Glomerular endothelial cell (primary cell): Measurements from ENCODE around the gene VAPA. TPM values are rescaled to one million over a fixed set of nuclear protein-coding genes. Genes with fewer than 3 reads are reported as not detected.

Experiments used
- DNase-seq: peaks from one replicate; pipeline ENCODE4 v3.0.0-alpha.2; 2011; ENCODE audit warnings: low read depth, low spot score; ENCODE audit errors: extremely low read depth
- total RNA-seq: library from RNA; depleted of rRNA; stranded (reverse); fragments of >200 nt; gene quantifications from 2 replicates; pipeline ENCODE4 v1.2.3, GENCODE V29; 2015

The VAPA gene
- total RNA-seq, 1 donor from 2014 or later, result 181 TPM

DNA sequence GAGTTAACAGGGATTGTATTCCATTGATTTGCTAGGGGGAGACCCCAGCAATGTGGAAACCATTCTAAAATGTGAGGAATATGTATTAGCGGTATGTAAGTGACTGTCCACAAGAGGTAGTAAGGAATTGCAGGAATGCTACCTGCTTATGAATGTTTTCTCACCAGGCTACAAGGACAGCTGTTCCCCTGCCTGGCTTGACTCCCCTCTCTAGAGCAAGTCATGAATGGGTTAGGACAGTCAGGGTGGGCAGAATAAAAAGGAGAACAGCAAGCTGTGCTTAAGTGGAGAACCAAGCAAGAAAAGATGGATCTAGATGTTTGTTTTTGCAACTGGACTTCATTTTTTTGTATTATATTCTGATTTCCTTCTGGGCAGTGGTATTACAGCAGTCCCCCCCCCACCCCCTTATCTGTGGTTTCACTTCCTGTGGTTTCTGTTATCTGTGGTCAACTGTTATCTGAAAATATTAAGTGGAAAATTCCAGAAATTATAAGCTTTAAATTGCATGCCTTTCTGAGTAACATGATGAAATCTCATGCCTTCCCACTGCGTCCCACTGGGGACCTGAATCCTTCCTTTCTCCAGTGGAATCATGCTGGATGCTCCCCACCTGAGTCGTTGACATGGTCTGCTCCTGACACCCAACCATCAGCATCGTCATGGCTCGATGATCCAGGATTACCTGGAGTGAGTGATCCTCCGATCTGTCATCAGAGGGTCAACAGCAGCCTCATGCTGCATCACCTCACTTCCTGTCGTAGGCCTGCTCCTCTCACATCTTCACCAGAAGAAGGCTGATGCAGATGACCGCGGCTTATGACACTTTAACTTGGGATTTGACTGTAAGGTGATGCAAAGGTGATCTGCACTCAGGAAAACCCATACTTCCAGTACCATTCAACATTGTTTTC lies 52.2 kb downstream of the VAPA start:
- DNase-seq, result no peak

- no peak for DNase-seq
Observed at GRCh38 chr18:9968081-9968848, 54.4 kb downstream of the VAPA start.

- DNase-seq, result no peak
Observed at GRCh38 chr18:9969247-9969646, 55.4 kb downstream of the VAPA start.

DNA sequence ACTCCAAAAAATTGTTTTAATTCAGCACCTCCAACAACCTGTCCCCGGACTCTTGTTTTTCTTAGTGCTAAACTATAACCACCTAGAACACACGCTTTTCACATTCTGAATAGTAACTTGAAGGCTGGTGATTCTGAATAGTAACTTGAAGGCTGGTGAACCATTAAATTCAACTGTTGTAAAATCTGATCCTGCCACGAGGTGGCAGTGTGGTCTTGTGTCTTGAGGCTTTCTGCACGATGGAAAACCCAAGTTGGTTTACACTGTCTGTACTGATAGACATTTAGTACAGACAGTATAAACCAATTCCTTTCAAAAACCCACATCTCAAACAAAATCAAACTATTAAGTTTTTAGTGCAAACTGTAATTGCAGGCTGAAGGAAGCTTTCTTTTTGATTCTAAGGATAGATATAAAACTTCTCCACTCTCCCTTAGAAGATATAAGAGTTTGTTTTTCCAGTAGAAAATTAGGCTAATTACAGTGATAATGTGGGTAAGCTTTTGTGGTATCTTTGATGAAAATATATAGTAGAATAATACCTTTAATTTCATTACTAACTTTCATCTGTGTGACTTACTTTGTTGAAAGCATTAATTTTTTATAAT lies 57.6 kb downstream of the VAPA start:
- peak; percentile 65 for DNase-seq

DNA sequence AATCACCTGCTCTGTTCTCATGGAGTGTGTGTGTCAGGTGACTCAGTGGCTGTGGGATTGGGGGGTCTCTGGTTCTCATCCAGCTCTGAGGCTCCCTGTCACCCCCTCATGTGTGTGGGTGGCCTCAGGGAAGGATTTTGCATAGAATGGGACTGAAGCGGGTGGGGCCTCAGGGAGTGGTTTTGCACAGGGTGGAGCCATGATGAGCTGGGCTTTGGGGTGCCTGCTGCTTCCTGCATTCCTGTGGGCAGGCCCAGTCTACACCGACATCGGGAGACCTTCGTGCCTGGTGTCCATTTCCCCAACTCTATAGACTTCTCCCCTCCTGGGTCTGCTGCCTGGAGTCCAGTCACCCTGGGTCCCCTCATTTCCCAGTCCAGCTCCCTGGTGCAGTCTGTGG lies 59.7 kb downstream of the VAPA start:
- DNase-seq, result no peak

- DNase-seq, result no peak
Observed at GRCh38 chr18:9974279-9974915, 60.6 kb downstream of the VAPA start.

DNA sequence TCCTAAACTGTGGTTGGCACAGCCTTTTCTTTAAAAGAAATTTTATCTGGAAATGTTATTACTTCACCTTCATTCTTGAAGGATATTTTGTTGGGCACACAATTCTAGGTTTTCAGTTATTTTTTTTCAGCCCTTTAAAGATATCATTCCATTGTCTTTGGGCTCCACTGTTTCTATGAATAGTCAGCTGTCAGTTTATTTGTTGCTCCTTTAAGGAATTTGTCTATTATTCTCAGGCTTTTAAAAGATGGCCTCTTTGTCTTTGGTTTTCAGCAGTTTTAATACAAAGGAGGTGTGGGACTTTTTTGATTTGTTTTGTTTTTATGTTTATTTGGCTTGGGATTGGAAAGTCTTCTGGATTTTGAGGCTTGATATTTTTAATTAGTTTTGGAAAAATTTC lies 61.8 kb downstream of the VAPA start:
- no peak for DNase-seq

DNA sequence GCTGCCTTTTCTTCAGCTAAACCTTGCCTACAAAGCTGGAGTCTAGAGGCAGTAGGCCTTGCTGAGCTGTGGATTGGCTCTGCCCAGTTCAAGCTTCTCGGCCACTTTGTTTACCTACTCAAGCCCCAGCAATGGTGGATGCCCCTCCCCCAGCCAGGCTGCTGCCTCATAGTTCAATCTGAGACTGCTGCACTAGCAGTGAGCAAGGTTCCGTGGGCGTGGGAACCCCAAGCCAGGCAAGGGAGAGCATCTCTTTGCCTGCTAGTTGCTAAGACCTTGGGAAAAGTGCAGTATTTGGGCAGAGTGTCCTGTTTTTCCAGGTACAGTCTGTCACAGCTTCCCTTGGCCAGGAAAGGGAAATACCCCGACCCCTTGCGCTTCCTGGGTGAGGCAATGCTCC lies 68.9 kb downstream of the VAPA start:
- DNase-seq, result no peak

GRCh38 chr18:9984080-9984479 lies 70.3 kb downstream of the VAPA start:
- no peak for DNase-seq

DNA sequence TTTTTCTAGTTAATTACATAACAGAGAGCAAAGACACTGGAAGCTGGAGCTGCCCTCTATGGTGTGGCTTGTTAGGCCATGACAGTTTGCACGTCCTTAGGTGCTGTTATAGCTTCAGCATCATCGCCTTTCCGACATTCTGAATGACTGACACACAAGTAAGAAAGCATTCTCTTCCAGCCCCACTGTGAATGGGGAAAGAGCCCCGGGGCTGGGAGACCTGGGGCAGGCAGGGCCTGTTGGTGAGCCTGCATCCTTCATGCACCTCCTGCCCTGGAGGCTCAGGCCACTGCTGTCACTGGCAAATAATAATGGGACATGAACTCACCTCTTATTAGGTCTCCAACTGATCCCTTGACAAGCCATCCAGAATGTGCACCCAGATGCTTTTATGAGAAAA lies 71.8 kb downstream of the VAPA start:
- no peak for DNase-seq

DNA sequence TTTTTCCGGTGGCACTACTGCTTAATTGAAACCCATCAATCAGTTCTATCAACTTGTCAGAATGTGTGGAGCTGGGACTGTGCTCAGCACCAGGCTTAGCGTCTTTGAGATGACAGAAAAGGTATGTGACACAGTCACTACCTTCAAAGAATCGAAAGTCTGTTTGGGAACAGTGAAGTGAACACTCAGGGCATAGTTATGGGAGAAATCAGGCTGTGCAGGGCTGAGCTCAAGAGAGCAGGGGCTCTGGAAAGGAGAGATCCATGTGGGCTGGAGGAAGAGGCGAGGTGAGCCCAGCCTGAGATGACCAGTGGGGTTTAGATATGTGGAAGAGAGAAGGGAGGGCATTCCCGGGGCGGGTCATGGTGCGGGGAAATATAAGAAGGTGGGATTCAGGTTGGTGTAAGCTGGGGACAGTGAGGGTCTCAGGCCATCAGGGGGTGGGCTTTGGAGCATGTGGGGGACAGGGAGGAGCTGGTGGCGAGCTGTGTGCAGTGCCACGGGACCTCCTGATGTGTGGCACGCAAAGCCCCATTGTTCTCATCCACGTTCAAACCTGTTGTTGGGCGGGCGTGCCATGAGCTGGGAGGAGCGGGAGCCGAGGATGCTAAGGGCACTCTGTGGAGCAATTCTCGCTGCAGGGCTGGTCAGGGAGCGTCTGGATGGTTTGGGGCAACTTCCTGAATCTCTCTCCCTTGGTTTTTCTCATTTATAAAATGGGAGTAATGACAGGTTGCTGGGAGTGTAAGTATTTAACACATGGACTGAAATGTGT lies 72.5 kb downstream of the VAPA start:
- no peak for DNase-seq

DNA sequence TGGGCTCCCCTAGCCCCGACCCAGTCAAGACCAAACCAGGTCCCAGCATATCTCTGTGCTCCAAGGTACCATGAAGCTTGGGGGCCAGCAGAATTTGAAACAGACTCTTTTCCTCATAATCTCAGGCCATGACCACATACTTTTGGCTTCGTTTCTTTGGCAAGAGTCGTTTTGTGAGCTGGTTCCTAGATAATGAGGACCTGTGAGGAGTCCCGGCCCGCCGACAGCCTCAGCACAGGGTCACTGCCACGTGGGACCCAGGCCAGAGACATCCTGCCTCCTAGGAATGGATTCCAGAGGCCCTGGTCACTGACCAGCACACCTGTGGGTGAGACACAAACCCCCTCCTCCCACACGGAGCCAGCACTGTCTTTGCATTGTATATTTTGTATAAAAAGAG lies 73.5 kb downstream of the VAPA start:
- no peak for DNase-seq

DNA sequence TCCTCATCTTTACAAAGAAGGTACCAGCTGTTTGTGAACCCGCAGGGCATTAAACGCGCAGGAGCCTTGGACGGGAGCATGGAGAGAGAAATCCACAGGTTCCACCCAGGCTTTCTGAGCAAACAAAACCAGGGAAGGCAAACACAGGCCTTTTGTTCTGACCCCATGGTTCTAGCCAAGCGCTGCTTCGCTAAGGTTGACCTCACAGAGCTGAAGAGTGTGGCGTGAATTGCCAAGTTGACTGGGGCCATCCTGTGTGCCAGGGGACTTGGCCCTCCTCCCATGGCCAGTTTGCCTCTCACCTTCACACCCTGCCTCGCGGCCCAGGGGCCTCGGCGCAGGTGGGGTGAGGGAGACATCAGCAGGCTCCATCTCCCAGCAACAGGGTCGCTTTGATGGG lies 74.1 kb downstream of the VAPA start:
- DNase-seq, result no peak

DNA sequence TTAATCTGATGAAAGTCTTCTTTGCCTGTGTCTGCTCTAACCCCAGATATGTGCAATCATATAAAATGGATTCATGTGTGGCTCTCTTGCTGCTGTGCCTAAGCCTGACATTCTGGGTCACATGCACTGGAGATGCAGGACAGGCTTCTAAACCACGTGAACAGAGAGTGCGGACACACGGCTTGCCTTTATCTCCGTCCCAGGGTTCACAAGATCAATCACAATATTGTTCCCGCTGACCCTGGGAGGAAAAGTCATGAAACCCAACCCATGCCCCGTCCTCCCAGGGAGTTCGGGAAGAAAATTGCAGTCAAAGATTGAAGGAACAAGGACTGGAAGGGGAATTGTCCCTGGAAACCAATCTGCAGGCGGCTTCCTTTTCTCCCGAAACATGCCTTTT lies 74.8 kb downstream of the VAPA start:
- DNase-seq, result no peak

DNA sequence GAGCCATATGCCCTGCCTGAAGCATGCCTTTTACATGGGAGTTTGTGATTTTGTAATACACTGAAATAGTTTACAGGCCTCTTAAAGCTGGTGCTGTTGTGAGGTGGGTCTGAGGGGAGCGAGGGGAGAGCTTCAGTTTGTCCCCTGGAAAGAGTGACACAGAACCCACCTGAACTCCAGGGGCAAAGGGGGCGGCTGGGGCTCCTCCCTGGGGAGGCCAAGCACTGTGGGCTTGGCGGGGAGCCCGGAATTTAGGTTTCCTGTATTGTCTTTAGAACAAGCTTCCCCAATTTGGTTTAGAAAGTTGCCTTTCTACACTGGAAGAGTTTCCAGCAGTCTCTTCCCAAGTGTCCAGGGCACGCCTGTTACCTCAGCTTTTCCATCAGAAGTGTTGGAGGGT lies 75.7 kb downstream of the VAPA start:
- DNase-seq, result no peak

DNA sequence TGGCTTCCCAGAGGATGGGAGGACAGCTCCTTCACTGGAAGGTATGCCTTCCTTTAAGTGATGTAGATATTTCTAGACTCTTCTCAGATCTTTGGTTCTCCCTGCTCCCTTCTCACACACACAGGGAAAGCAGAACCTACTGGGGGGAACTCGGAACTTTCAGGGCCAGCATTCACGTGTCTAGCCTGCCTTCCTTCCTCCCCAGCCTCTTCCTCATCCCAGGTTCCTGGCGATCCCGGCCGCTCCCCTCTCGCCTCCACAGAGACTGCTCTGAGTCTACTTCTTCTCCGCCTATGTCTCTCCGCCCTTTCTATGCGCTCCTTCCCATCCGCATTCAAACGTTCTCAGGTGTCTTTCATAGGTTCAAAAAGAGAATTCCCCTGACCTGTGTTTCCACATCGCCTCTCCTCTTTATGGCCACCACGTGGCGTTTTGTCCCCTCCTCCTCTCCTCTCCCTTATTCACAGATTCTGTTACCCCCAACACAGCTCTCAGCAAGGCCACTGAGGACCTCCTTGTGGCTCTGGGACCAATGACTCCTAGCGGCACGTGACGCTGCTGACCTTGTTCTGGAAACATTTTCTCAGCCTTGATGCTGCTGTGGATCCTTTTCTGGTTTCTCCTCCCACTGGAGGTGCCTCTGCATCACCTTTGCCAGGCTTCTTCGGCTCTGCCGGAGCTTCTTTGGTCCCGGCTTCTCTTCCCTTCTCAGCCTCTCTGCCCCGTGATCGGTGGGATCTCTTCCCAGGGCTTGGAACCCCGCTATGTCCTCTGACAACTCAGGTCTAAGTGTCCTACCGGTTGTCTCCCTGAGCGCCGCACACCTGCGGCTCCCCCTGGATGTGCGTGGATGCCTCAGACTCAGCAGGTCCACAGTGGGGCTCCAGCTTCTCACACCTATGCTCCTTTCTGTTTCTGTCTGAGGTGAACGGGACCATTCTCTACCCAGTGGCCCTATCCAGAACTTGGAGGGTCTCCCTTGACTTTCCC lies 77.5 kb downstream of the VAPA start:
- no peak for DNase-seq

DNA sequence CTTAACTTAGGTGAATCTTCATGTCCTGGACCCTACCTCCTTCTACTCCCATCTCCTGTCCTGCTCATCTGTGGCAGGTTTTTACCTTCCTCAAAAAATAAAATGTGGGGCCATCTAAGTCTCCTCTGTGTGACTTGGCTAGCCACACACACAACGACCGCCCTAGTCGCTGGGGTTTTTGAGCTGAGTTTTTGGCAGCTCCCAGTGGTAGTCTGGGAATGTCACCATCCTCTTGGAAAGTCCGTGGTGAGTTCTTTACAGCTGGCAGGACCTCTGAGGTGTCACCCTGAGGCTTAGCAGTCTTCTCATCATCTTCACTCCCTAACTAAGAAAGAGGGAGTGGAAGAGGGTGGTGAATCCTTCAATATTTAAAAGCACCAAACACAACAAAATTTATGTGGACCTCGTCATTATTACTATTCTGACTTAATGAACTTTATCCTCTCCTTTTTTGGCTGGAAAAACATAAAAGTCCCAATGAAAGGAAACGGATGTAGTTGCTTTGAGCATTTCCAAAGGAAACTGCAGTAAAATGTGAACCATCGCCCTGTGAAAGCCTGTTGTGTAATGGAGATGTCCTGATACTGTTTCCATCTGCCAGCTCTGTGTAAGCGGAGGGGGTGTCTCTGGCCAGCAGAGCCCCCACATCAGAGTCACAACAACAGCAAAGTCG lies 78.6 kb downstream of the VAPA start:
- DNase-seq, result no peak

- no peak for DNase-seq
Observed at GRCh38 chr18:9992973-9993520, 79.2 kb downstream of the VAPA start.
